H1 (cell line): Measurements from ENCODE around the gene NOL8. TPM values are rescaled to one million over a fixed set of nuclear protein-coding genes. Genes with fewer than 3 reads are reported as not detected.

ENCODE experiments used
- BACH1 ChIP-seq: IDR thresholded peaks from 2 replicates; pipeline ENCODE4 v1.6.1; 2012; ENCODE audit warnings: low read length, improper control_type of control experiment
- CHD1 ChIP-seq: IDR thresholded peaks from 2 replicates; pipeline ENCODE4 v1.6.1; 2012; ENCODE audit warnings: low read depth, low read length, improper control_type of control experiment
- CHD7 ChIP-seq: fragments of 300-600 bp; sonication (generic); IDR thresholded peaks from 2 replicates; pipeline ENCODE4 v1.7.1; 2012; ENCODE audit warnings: low read length, moderate library complexity, mild to moderate bottlenecking, inconsistent platforms; ENCODE audit not compliant: insufficient replicate concordance
- CREB1 ChIP-seq: IDR thresholded peaks from 2 replicates; pipeline ENCODE4 v1.6.1; 2012; ENCODE audit warnings: inconsistent platforms
- FOSL1 ChIP-seq: IDR thresholded peaks from 2 replicates; pipeline ENCODE4 v1.6.1; 2011; ENCODE audit warnings: mild to moderate bottlenecking, low read depth, low read length, moderate library complexity; ENCODE audit not compliant: insufficient read depth
- GTF2F1 ChIP-seq: IDR thresholded peaks from 2 replicates; pipeline ENCODE4 v1.6.1; 2012; ENCODE audit warnings: low read depth, low read length, improper control_type of control experiment, borderline replicate concordance
- JUN ChIP-seq: IDR thresholded peaks from 2 replicates; pipeline ENCODE4 v1.6.1; 2011; ENCODE audit warnings: low read depth, mild to moderate bottlenecking, improper control_type of control experiment, low read length
- MAFK ChIP-seq: IDR thresholded peaks from 2 replicates; pipeline ENCODE4 v1.6.1; 2012; ENCODE audit warnings: low read depth, mild to moderate bottlenecking, improper control_type of control experiment, low read length
- NRF1 ChIP-seq: IDR thresholded peaks from 2 replicates; pipeline ENCODE4 v1.6.1; 2011; ENCODE audit warnings: mild to moderate bottlenecking, low read depth, low read length, improper control_type of control experiment
- YY1 ChIP-seq: IDR thresholded peaks from 2 replicates; pipeline ENCODE4 v1.6.1; 2011; ENCODE audit warnings: low read depth, mild to moderate bottlenecking, low read length
- ZNF274 ChIP-seq: IDR thresholded peaks from 2 replicates; pipeline ENCODE4 v1.7.0; 2012; ENCODE audit warnings: low read length, borderline replicate concordance; ENCODE audit errors: extremely low read depth
- polyA plus RNA-seq, 7 experiments: library from polyadenylated mRNA; depleted of rRNA in 3 of 7; stranded (reverse) in 5 of 7; unstranded in 2 of 7; fragments of >200 nt in 5 of 7; fragments of 200-250 nt in 2 of 7; gene quantifications; 1 replicate in 5 of 7; 2 replicates in 1 of 7; 4 replicates in 1 of 7; pipeline versions ENCODE4 v1.2.1 to v1.2.3, GENCODE V29; 2011 to 2013; ENCODE audit warnings: missing spikeins in 2 of 7, mixed read lengths in 2 of 7
- total RNA-seq: library from RNA; stranded (reverse); fragmentation: NEBNext Ultra II Directional; extraction: Animal tissue kit (Norgen Biotek cat#: 25700); gene quantifications from 2 replicates; pipeline ENCODE4 v1.2.1, GENCODE V29; 2021

NOL8 gene
- total and polyA plus RNA-seq, 2 of the 8 experiments (the other 6 are each of a cell fraction or from before 2014, with no cell fraction given), result 6.2 to 30.4 TPM

DNA sequence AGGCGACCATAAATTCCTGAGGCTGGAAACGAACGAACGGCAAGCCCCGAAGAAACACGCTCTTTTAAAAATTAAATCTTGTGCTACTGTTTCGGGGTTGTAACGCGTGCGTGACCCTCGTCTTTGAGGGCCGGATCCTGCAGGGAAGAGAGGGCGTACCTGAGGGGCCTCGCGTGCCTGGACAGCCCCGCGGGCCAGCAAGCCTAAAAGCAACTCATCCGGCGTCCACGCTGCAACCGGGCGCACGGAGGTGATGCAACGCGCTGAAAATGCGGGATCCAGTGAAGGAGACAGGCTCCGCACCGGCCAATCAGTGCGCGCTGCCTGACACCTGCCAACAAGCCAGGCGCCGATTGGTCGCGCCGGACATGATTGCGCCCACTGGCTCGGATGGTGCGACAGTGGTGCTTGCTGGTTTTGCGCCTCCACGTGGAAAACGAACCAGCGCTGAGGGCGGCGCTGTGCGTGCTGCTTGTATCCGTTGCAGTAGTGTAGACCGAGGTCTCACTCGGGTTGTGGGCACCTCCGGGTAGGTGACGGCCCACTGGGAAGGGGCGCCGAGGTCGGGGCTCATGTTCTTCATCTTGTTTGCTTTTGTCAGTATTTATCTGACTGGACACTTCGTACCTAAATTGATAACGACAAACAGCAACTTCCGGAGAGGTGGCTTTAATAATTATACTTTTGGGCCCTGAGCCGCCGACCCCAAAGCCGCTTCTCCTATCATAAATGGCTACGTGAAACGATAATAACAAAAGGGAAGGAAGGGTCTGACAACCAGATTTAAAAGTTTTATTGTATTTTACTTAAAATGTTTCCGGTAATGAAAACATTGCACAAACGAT lies 31.5 kb downstream of the NOL8 start, which contains the start of gene IARS1 (continued):
- TF ChIP-seq BACH1 (no peak; the same call in 1 of the 2 replicates), CHD1 (no peak), JUN (no peak), MAFK (no peak), CHD7 (no peak), YY1 (no peak), NRF1 (no peak), GTF2F1 (no peak), ZNF274 (no peak), FOSL1 (no peak), CREB1 (peak; percentile 96)
